NCI-H510A treated with DMSO at 0.1 percent for 48 hours (cell line): ENCODE measurements around the gene BRSK2.
"Not testable (repeated sequence)": the region's sequence is repeated elsewhere in the genome, so short reads cannot be mapped to it uniquely, and the experiment has no call there.

Source experiments
- DNase-seq: peaks from one replicate; lab custom pipeline; 2025; lab: John Stamatoyannopoulos, UW

Gene BRSK2

DNA sequence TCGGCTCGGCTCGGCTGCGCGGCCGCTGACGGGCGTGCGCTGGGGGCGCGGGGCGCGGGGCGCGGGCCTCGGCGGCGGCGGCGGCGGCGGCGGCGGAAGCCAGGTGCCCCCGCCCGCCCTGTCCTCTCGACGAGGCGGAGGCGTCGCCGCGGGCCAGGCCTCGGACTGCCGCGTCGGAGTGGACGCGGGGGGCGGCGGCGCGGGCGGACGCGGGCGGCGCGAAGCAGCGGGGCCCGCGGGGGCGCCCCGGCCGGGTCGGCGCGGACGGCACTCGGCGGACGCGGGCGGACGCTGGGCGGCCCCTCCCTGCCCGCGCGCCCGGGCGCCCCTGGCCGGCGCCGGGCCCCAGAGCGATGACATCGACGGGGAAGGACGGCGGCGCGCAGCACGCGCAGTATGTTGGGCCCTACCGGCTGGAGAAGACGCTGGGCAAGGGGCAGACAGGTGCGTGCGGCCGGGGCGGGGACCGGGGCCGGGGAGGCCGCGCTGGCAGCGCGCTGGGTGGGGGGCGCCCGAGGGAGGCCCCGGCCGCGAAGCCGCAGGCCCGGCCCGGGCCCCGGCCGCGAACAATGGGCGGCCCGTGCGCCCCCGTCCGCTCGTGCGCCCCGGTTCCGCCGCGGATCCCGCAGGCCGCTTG, at the start of gene BRSK2:
TSS of gene BRSK2 (plus strand) at position 3 of the 637 bp plus-strand sequence. CDS start at position 354, 351 bp downstream.
- DNase-seq = no peak

DNA sequence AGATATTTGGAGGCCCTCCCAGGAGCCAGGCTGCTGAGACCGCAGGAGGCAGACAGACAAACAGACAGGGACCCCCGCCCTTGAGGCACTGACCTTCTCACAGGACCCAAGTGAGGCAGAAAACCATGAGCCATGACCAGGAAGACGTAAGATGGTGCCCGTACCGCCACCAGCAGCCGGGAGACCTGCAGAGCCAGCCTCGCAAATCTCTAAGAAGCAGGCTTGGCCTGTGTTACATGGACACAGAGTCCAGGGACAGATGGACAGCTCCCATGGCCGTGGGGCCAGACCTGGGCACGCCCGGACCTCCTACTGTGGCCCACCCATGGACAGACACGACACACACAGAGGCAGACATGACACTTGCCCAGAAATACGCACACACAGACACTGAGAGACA, 49.6 kb upstream of the BRSK2 start:
- no peak for DNase-seq

DNA sequence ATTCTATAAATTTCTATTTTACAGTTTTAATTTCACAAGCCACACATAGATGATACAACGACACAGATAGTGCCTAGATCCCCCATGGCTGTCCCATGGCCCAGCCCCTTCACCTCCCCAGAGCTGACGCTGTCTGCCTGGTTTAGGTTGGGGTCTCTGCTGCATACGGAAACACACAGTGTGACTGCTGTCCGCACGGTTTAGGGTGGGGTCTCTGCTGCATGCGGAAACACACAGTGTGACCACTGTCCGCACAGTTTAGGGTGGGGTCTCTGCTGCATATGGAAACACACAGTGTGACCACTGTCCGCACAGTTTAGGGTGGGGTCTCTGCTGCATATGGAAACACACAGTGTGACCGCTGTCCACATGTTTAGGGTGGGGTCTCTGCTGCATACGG, 48.5 kb upstream of the BRSK2 start:
- not testable (repeated sequence) for DNase-seq

DNA sequence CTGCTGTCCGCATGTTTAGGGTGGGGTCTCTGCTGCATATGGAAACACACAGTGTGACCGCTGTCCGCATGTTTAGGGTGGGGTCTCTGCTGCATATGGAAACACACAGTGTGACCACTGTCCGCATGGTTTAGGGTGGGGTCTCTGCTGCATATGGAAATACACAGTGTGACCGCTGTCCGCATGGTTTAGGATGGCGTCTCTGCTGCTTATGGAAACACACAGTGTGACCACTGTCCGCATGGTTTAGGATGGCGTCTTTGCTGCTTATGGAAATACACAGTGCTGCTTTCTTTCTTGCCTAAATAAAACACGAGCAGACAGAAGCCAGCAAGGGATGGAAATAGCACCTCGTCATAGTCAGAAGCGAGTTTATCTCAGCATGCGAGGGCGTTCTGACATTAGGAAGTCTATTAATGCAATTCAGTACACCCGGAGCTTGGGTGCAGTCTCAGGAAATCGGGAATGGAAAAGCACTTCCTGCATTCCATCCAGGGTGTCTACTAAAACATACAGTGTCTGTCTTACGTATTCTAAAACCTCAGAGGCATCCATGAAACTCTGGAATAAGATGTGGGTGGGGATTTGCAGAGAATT, 47.7 kb upstream of the BRSK2 start:
- DNase-seq = no peak

DNA sequence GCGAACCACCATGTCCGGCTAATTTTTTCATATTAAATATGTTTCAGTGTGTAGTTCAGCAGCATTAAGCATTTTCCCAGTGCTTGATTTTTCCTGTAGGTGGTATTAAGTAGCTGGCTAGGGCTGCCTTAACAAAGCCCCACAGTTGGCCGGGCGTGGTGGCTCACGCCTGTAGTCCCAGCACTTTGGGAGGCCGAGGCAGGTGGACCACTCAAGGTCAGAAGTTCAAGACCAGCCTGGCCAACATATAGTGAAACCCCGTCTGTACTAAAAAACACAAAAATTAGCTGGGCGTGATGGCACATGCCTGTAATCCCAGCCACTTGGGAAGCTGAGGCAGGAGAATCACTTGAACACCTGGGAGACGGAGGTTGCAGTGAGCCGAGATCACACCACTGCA, 46.8 kb upstream of the BRSK2 start:
- DNase-seq = no peak

DNA sequence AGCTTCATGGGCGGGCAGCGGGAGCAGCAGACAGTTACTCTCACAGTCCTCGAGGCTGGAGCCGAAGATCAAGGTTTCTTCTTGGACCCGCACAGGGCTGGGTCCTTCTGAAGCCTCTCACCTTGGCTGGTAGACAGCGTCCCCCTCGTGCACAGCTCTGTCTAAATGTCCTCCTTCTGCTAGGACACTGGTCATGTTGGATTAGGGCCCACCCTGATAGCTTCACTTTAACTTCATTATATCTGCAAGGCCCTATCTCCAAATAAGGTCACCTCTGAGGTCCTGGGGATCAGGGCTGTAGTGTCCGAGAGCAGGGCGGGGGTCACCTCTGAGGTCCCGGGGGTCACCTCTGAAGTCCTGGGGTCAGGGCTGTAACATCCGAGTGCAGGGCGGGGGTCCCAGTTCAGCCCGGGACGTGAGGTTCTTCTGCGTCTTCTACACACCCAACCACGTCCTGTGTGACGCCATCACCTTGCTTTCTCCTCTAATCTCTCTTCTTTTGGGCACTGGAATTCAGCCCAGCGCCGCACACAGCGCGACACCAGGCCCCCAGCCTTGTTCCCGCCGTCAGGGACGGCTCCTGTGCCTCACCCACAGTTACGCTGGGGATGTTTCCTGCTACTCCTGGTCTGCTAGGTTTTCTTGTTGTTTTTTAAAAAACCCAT, 46.2 kb upstream of the BRSK2 start:
- no peak for DNase-seq

DNA sequence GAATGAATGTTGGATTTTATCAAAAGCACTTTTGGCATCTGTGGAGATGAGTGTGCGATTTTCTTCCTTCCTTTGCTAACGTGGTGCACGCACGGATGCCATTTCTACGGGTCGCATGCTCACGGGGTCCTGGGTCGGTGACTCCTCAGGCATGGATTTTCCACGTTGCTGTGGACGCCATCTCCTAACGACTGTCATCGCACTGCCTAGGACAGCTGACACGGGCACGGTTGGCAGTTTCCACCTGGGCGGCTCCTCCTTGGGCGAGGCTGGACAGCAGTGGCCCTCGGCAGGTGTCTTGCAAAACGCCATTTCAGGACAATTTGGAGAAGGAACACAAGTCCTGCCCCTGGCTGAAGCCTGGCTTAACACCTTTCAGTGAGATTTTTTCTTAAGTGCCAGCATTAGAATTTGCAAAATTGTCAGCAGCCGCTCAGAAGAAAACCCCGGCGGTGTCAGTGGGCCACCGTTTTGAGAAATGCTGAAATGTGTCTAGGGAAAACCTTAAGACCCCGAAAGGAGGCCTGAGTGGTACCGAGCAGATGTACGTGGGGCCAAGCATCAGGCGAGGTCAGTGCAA, 45.6 kb upstream of the BRSK2 start:
- no peak for DNase-seq

DNA sequence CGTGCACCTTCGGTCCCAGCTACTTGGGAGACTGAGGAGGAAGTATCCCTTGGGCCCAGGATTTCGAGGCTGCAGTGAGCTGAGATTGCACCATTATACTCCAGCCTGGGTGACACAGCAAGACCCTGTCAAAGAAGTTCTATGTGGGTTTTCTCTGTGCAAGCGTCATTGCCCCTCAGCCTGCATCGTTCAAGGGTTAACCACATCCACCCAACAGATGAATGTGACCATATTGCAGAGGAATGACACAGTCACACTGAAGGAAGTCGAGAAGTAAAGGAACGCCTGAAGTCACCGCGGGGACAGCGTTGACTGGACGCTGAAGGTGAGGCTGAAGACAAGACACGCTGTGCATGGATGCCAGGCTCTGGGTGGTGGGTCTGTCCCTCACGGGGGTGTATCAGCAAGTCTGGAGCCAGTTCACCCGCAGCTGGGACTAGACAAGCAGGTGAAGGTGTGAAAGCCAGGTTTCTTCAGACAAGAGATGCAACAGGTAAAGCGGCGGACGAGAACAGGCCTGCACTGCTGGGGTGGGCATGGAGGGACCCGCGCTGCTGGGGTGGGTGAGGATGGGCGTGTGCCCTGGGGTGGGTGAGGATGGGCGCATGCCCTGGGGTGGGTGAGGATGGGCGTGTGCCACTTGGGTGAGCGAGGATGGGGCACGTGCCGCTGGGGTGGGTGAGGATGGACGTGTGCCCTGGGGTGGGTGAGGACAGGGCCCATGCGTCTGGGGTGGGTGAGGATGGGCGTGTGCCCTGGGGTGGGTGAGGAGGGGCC, 43.8 kb upstream of the BRSK2 start:
- no peak for DNase-seq

DNA sequence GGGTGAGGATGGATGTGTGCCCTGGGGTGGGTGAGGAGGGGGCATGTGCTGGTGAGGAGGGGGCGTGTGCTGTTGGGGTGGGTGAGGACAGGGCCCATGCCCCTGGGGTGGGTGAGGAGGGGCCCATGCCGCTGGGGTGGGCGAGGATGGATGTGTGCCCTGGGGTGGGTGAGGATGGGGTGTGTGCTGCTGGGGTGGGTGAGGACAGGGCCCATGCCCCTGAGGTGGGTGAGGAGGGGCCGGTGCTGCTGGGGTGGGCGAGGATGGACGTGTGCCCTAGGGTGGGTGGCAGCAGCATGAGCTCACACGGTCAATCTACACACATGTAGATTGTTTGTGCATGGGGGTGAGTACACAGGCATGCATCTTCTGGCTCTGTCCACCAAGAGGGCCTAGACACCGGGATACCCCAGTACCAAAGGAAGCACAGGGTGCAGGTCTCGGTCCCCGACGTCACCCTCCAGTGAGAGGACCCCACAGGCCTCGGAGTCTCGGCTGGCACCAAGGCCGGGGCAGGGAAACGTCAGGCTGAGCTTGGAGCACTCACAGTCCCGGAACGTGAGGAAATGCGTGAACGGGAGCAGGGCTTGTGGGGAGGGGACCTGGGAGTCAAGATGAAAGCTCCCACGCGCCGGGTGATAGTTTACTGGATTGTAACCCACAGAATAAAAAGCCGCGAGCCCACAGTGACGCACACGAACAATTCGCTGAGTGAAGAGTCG, 42.9 kb upstream of the BRSK2 start:
- DNase-seq = no peak

DNA sequence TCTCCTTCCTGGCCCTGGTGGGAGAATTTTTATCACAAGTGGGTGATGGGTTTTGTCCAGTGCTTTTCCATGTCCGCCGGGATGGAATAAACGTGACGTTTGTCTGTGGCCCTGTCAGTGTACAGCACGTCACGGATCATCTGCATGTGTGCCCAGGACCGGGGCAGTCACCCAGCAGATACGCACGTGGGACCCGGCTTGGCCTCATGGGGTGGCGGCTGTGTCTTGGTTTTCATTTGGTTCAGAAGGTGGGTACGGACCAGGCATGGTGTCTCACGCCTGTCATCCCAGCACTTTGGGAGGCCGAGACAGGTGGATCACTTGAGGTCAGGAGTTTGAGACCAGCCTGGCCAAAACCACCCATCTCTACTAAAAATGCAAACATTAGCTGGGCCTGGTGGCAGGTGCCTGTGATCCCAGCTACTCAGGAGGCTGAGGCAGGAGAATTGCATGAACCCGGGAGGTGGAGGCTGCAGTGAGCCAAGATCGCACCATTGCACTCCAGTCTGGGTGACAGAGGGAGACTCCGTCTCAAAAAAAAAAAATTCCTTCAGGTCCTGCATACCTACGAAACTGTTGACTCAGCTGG, 42.2 kb upstream of the BRSK2 start:
- not testable (repeated sequence) for DNase-seq

DNA sequence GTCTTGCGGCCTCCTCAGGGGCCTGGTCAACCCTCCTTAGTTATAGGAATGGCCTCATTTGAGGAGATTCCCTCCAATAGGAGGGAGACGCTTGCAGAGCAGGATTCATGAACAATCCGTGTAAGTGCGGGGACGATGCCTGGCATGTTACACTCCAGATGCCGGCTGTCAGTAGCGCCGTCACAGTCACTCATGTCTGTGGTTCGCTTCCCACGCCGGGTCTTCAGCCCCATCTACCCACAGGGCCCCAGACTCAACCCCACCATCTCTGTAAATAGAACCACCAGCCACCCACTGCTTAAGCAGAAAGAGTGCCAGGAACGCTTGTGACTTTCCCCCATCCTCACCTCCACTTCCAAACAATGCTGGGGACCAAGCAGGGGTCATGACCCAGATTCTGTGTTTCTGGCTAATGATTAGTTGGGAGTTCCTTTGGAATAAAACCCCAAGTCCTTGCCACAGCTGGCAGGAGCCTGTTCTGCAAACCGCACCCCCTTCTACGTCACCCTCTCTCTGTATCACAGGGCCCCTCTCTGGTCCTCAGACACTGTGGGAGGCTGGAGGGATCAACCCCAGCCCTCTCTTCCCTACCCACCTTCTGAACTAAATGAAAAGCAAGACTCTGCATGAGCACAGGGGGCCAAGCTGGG, 41.5 kb upstream of the BRSK2 start:
- no peak for DNase-seq

DNA sequence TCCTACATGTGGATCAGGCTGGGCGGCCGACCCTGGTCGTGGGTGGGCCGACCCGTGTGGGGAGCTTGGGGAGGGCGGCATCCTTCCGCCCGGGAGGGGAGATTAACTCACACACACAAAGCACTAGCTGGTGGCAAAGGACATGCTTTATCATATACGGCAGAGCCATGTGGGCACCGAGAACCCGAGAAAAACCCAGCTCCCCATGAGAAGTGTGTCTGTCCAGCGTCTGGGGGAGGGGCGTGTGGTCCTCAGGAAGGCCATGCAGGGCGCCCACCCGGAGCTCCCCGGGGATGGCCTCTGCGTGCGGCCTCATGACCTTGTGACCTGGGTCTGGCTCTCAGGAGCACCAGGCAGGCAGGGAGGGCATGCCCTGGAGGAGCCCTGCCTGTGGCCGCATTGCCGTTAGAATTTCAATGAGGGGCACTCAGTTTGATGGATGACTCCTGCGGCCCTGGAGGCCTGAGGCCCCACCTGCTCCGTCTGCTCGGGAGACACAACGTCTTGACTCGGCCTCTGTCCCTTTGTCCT, 40.9 kb upstream of the BRSK2 start:
- no peak for DNase-seq

DNA sequence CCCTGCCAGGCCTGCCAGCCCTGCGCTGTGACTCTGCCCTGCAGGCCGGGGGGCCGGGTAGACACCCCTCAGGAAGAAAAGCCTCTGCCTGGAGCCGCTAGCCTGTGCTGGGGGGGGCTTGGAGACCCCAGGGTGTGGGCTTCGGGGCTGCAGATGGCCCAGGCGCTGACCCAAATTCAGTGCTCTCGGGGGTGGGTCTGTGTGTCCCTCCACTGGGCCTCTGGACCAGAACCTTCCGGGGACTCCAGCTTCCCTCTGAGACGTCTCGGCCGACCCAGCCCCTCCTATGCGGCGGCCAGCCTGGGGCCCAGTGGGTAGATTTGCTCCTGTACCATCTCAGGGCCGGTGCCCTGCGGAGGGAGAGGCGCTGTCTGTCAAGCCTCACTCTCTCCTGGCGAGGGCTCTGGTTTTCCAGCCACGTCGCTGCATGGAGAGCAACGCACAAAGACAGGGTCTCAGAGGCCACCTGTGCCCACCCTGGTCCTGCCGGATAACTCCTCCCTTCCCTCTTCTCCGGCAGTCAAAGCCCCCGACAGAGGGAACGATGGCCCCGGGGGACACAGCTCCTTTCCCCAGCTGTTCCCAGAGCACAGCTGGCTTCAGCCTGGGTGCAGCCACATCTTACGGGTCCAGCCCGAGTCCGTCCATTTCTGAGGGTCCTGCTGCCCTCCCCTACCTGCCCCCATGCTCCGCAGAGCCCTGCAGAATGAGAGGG, 40.2 kb upstream of the BRSK2 start:
- no peak for DNase-seq

DNA sequence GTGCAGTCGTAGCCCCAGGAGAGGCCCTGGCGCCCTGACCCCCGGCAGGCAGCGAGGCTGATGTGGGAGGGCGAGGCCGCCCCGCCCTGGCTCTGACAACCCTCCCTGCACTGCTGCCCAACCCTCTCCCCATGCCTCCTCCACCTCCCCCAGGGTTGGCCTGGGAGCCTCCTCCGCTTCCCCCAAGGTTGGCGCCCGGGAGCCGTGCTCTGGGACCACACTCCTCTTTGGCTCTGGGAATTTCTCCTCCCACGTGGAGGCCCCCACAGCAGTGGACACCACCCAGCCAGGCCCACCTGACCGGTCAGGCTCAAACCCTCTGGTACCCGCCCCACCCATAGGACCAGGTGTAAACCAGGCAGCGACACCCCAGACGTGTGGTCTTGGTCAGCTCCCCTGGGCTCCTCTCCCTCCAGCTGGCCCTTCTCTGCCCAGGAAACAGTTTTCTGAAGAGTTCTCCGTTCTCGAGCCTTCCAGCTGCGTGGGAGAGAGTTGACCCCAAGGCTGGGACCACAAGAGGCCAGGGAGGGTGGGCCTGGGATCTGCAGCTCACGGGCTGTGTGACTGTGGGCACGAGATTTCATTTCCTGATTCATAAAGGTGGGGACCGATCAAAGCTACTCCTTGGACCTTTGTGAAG, 39.5 kb upstream of the BRSK2 start:
- DNase-seq = no peak

DNA sequence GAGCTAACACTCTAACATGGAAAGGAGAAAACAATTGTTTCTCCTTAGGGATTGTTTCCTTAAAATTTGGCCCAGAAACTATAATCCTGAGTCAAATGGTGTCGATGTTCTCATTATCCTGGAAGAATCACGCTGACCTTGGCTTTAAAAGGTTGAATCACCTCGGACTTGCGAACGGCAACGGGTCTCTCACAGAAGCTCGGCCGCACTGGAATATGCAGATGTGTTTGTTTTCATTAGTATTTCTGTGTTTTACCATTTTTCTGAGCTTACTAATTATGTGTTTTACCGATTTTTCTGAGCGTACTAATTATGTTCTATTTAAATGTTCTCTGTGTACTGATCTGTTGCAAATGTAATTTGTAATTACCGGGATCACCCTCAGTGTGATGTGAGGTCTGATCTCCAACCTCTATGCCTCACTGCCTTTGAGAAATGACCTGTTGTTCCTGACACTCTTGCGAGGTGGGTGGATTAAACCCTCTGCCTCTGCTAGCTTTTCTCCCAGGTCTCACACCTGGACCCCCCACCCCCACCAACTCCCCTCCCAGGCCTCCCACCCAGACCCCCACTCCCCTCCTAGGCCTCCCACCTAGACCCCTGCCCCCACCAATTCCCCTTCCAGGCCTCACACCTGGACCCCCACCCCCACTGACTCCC, 38.3 kb upstream of the BRSK2 start:
- DNase-seq = no peak

DNA sequence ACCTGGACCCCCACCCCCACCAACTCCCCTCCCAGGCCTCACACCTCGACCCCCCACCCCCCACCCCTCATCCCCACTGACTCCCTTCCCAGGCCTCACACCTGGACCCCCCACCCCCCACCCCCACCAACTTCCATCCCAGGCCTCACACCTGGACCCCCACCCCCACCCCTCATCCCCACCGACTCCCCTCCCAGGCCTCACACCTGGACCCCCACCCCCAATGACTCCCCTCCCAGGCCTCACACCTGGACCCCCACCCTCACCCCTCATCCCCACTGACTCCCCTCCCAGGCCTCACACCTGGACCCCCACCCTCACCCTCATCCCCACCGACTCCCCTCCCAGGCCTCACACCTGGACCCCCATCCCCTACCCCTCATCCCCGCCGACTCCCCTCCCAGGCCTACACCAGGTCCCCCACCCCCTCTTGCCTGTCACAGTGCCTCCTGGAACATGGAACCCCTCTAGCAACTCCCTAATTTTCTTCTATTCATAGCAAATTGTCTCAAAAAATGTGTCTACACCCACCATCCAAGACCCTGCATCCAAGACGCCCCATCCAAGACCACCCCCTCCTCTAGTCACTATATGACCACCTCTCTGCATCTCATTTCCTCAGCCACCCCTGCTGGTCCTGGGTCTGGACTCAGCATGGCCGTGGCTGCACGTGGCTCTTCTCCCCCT, 36.9 kb upstream of the BRSK2 start:
- DNase-seq = no peak

DNA sequence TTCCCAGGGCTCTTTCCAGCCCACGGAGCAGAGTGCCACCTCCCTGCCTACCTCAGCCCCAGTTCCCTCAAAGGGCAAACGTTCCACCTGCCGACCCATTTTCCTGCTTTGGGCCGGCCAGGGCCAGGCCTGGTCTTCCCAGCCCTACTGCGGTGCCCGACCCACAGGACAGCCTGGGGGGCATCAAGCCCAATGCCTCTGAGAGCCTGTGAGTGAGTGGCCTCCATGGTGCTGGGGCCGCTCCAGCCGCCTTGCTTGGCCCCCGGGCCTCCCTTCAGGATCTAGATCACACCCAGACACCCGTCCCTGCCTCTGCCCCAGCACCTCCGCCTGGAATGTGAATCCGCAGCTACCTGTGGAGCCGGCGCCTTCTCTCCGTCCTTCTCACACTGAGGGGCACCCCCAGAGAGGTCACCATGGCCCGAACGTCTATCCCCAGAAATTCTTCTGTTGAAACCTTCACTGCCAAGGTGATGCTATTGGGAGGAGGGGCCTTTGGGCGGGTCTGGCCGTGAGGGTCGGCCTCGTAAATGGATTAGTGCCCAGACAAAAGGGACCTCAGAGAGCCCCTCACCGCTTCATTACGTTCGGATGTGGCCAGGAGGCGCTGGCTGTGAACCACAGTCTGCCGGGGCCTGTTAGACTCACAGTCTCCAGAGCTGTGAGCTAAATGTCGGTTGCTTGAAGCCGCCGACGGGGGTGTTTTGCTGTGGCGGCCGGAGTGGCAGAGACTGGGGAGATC, 36.2 kb upstream of the BRSK2 start:
- no peak for DNase-seq
